Measurements from ENCODE around the gene BLVRB.

GRCh38 chr19:40420451-40420765 lies 45.1 kb downstream of the BLVRB start:
- TF ChIP-seq CTCF (conservative IDR thresholded peaks at IDR 0.05; ENCODE audit: low read length) (no peak), EZH2phosphoT487 (IDR thresholded peaks at IDR 0.05; ENCODE audit: borderline replicate concordance) (no peak)

Data from Loucy (cell line).